ENCODE data around the gene CAPN9. TPM values are rescaled to one million over a fixed set of nuclear protein-coding genes. Genes with fewer than 3 reads are reported as not detected.

Gene CAPN9
- total and polyA plus RNA-seq, 9 of the 15 experiments (the other 6 are each of a cell fraction or from before 2014, with no cell fraction given) = not detected

DNA sequence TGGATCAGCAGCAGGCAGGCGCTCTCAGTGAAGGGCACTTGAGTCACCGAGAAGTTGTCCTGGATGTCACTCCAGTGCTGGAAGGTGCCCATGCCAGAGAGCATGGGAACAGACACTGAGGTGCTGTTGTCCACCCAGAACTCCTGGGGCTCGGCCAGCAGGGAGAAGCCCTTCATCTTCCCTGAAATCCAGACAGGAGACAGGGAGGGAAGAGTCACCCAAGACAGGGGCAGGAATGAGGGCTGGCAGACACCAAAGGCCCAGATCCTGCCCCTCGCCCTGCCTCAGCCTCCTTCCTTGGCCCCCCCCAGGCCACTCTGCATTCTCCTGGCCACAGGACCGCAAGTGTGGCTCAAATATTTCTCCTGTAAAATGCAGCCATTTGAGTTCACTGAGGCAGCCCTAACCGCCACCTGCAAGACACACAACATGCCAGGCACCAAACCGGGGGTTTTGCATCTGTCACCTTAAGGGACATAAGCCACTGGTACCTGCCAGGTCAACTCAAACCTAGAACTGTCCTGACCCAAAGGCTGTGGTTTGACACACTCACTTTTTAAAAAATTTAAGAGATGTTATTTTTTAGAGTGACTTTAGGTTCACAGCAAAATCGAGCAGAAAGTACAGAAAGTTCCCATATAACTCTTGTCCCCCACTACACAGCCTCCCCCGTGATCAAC is 41.0 kb upstream of the CAPN9 start:
- ChIA-PET CTCF (ENCODE audit: low intra/inter-chr PET ratio) (no interaction called here), POLR2A (no interaction called here)
- BruUV-seq (replicated peaks) = no TSS peak
- WGBS (ENCODE audit: insufficient coverage, low coverage, missing lambda C conversion rate) = 3% methylated on average over 9 of the region's 9 CpGs
- Histone ChIP-seq H3K79me2 (ENCODE audit: control insufficient read depth, insufficient read depth, low read length) (no peaks in the 10 kb centered on the region), H3K4me1 (replicated peaks in 1 of 2; ENCODE audit: control insufficient read depth in 2 of 2, insufficient read depth in 2 of 2, low read length in 2 of 2) (peaks cover 0 to 16% of the 10 kb centered on the region in 2 experiments; a peak in 2 of 5 replicates), H3K4me2 (ENCODE audit: insufficient read depth, low read length) (no peak overlapping the region), H2AFZ (ENCODE audit: low read depth, low read length) (no peak overlapping the region), H3K9me3 (replicated peaks; ENCODE audit: control insufficient read depth, insufficient read depth, low read depth, low read length) (no peaks in the 10 kb centered on the region), H4K20me1 (replicated peaks; ENCODE audit: control insufficient read depth, insufficient read depth, low read length) (peaks cover 10% of the 10 kb centered on the region), H3K27ac (ENCODE audit: extremely low read depth, low read depth, low read length) (no peak overlapping the region), H3K27me3 (ENCODE audit: control insufficient read depth in 2 of 2, insufficient read depth in 2 of 2, low read length in 2 of 2) (peaks cover 68 to 92% of the 10 kb centered on the region in 2 experiments), H3K4me3 (no peak overlapping the region), H3K36me3 (ENCODE audit: control insufficient read depth, insufficient read depth, low read length) (no peaks in the 10 kb centered on the region), H3K9ac (ENCODE audit: insufficient read depth in 1 of 2, low read depth in 2 of 2, low read length in 2 of 2) (no peak overlapping the region), H3K9me1 (ENCODE audit: control insufficient read depth, insufficient read depth, low read length) (no peaks in the 10 kb centered on the region)
- FAIRE-seq = no peak
- no peak for ATAC-seq
- intact Hi-C loops (cut with micrococcal nuclease) (no loop called here), in situ Hi-C loops (cut with MboI) (no loop called here)
- DNase-seq (ENCODE audit: extremely low read depth in 1 of 4, low spot score in 3 of 4) = no peak
- TF ChIP-seq ZNF699 (CRISPR knock-in tag; IDR thresholded peaks at IDR 0.05; ENCODE audit: insufficient replicate concordance) (no peak), SAFB2 (IDR thresholded peaks at IDR 0.05; ENCODE audit: borderline replicate concordance, low read depth, low read length, severe bottlenecking) (no peak), PHTF2 (CRISPR knock-in tag; IDR thresholded peaks at IDR 0.05) (no peak), LARP7 (IDR thresholded peaks at IDR 0.05) (no peak), ZNF668 (CRISPR knock-in tag; IDR thresholded peaks at IDR 0.05) (no peak), ZBTB11 (CRISPR knock-in tag; IDR thresholded peaks at IDR 0.05) (no peak), RFX7 (CRISPR knock-in tag; IDR thresholded peaks at IDR 0.05) (no peak), CREM (IDR thresholded peaks at IDR 0.05; ENCODE audit: low read depth) (no peak), ILK (tag; IDR thresholded peaks at IDR 0.05; ENCODE audit: borderline replicate concordance, low read depth) (no peak), ZFX (CRISPR knock-in tag; IDR thresholded peaks at IDR 0.05) (no peak), JUND (IDR thresholded peaks at IDR 0.05; ENCODE audit: borderline replicate concordance, low read depth, low read length) (no peak), JUND (tag; IDR thresholded peaks at IDR 0.05; ENCODE audit: borderline replicate concordance, low read depth, low read length) (no peak)
- TF ChIP-seq, protein P1, sequence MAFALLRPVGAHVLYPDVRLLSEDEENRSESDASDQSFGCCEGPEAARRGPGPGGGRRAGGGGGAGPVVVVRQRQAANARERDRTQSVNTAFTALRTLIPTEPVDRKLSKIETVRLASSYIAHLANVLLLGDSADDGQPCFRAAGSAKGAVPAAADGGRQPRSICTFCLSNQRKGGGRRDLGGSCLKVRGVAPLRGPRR (CRISPR knock-in tag; IDR thresholded peaks at IDR 0.05) = no peak
